ENCODE data around the gene TMEM215. TPM values are rescaled to one million over a fixed set of nuclear protein-coding genes. Genes with fewer than 3 reads are reported as not detected.

TMEM215 gene
- total RNA-seq, 1 donor from 2014 or later: not detected

GRCh38 chr9:32738501-32739172 lies 44.7 kb upstream of the TMEM215 start:
- TF ChIP-seq EZH2phosphoT487 (IDR thresholded peaks at IDR 0.05): no peak
- TF ChIP-seq CTCF (IDR thresholded peaks at IDR 0.05): no peak
- no peak for TF ChIP-seq EZH2 (IDR thresholded peaks at IDR 0.05)
- no peaks in the 10 kb centered on the region for H3K9me3 ChIP-seq (ENCODE audit: low read depth)
- Mint-ChIP-seq H3K4me3 (no peak overlapping the region), H3K36me3 (no peaks in the 10 kb centered on the region), H3K9me3 (no peaks in the 10 kb centered on the region), H3K4me1 (peaks cover 9% of the 10 kb centered on the region), H3K27ac (no peak overlapping the region), H3K27me3 (ENCODE audit: insufficient read depth, low read depth) (peaks cover 2% of the 10 kb centered on the region)
- DNase-seq (ENCODE audit: low spot score): no peak
- no peaks in the 10 kb centered on the region for H3K4me1 ChIP-seq
- no peaks in the 10 kb centered on the region for H3F3A ChIP-seq (ENCODE audit: low read depth)
- no peak overlapping the region for H3K4me3 ChIP-seq
- no peaks in the 10 kb centered on the region for H3K79me2 ChIP-seq (ENCODE audit: low read depth)
- H3K9ac ChIP-seq: no peak overlapping the region
- H4K20me1 ChIP-seq (ENCODE audit: low read depth): no peaks in the 10 kb centered on the region
- no peaks in the 10 kb centered on the region for H3K36me3 ChIP-seq
- no peak overlapping the region for H3K4me2 ChIP-seq
- H3K27ac ChIP-seq: no peak overlapping the region
- no peak overlapping the region for H2AFZ ChIP-seq (replicated peaks)
- no peaks in the 10 kb centered on the region for H3K27me3 ChIP-seq

- H3K4me3 Mint-ChIP-seq: no peak overlapping the region
- Histone ChIP-seq H3K36me3 (no peaks in the 10 kb centered on the region), H3K4me1 (no peaks in the 10 kb centered on the region), H3K4me3 (no peak overlapping the region), H3F3A (ENCODE audit: low read depth) (no peaks in the 10 kb centered on the region), H3K79me2 (ENCODE audit: low read depth) (no peaks in the 10 kb centered on the region), H2AFZ (replicated peaks) (no peak overlapping the region), H3K9ac (no peak overlapping the region), H4K20me1 (ENCODE audit: low read depth) (no peaks in the 10 kb centered on the region), H3K27ac (no peak overlapping the region), H3K27me3 (no peaks in the 10 kb centered on the region), H3K4me2 (no peak overlapping the region), H3K9me3 (ENCODE audit: low read depth) (no peaks in the 10 kb centered on the region)
- H3K36me3 Mint-ChIP-seq: no peaks in the 10 kb centered on the region
- TF ChIP-seq EZH2 (IDR thresholded peaks at IDR 0.05): no peak
- no peak for TF ChIP-seq EZH2phosphoT487 (IDR thresholded peaks at IDR 0.05)
- no peak for TF ChIP-seq CTCF (IDR thresholded peaks at IDR 0.05)
- H3K27ac Mint-ChIP-seq: no peak overlapping the region
- no peaks in the 10 kb centered on the region for H3K9me3 Mint-ChIP-seq
- DNase-seq (ENCODE audit: low spot score): peak; percentile 52
- H3K27me3 Mint-ChIP-seq (ENCODE audit: insufficient read depth, low read depth): peaks cover 2% of the 10 kb centered on the region
- H3K4me1 Mint-ChIP-seq: peaks cover 9% of the 10 kb centered on the region
These were observed 41.6 kb upstream of the TMEM215 start for GRCh38 chr9:32741706-32742105.

- H3K27ac ChIP-seq: no peak overlapping the region
- no peak overlapping the region for H3K9ac ChIP-seq
- H3K4me3 Mint-ChIP-seq: no peak overlapping the region
- H4K20me1 ChIP-seq (ENCODE audit: low read depth): no peaks in the 10 kb centered on the region
- H2AFZ ChIP-seq (replicated peaks): no peak overlapping the region
- no peaks in the 10 kb centered on the region for H3K36me3 Mint-ChIP-seq
- H3F3A ChIP-seq (ENCODE audit: low read depth): no peaks in the 10 kb centered on the region
- DNase-seq (ENCODE audit: low spot score): no peak
- H3K27me3 Mint-ChIP-seq (ENCODE audit: insufficient read depth, low read depth): peaks cover 2% of the 10 kb centered on the region
- no peaks in the 10 kb centered on the region for H3K36me3 ChIP-seq
- H3K4me3 ChIP-seq: no peak overlapping the region
- no peak overlapping the region for H3K4me2 ChIP-seq
- H3K4me1 Mint-ChIP-seq: peaks cover 9% of the 10 kb centered on the region
- no peak for TF ChIP-seq EZH2phosphoT487 (IDR thresholded peaks at IDR 0.05)
- no peak for TF ChIP-seq EZH2 (IDR thresholded peaks at IDR 0.05)
- TF ChIP-seq CTCF (IDR thresholded peaks at IDR 0.05): no peak
- no peak overlapping the region for H3K27ac Mint-ChIP-seq
- H3K27me3 ChIP-seq: no peaks in the 10 kb centered on the region
- no peaks in the 10 kb centered on the region for H3K9me3 Mint-ChIP-seq
- no peaks in the 10 kb centered on the region for H3K4me1 ChIP-seq
- no peaks in the 10 kb centered on the region for H3K79me2 ChIP-seq (ENCODE audit: low read depth)
- no peaks in the 10 kb centered on the region for H3K9me3 ChIP-seq (ENCODE audit: low read depth)
These were observed 41.0 kb upstream of the TMEM215 start for GRCh38 chr9:32742296-32742695.

Measured in neural progenitor cell (in vitro differentiated cells).